H9 (cell line): ENCODE data around the gene FN3KRP. TPM values are rescaled to one million over a fixed set of nuclear protein-coding genes. Genes with fewer than 3 reads are reported as not detected.

Experiments used
- DNase-seq: peaks from one replicate; pipeline ENCODE4 v3.0.0-alpha.2; 2017
- H2AFZ ChIP-seq: one replicate; pipeline ENCODE4 v1.6.1; 2013; ENCODE audit warnings: mild to moderate bottlenecking, low read length, control low read depth, moderate library complexity
- H2AK5ac ChIP-seq: 2 replicates; pipeline ENCODE4 v1.6.1; 2013; ENCODE audit warnings: low read length, control low read depth, mixed read lengths; ENCODE audit not compliant: insufficient read length
- H2BK120ac ChIP-seq: one replicate; pipeline ENCODE4 v1.6.1; 2013; ENCODE audit warnings: low read depth, mild to moderate bottlenecking, low read length, control low read depth, inconsistent platforms; ENCODE audit not compliant: poor library complexity, severe bottlenecking
- H2BK12ac ChIP-seq: 2 replicates; pipeline ENCODE4 v1.6.1; 2013; ENCODE audit warnings: low read length, control low read depth, mixed read lengths, low read depth; ENCODE audit not compliant: insufficient read length
- H2BK15ac ChIP-seq: 2 replicates; pipeline ENCODE4 v1.6.1; 2013; ENCODE audit warnings: low read depth, low read length, control low read depth
- H2BK20ac ChIP-seq: one replicate; pipeline ENCODE4 v1.6.1; 2013; ENCODE audit warnings: low read depth, mild to moderate bottlenecking, low read length, control low read depth, inconsistent platforms; ENCODE audit not compliant: poor library complexity, severe bottlenecking
- H2BK5ac ChIP-seq: 2 replicates; pipeline ENCODE4 v1.6.1; 2013; ENCODE audit warnings: low read length, control low read depth, mixed read lengths; ENCODE audit not compliant: insufficient read length
- H3K14ac ChIP-seq: 2 replicates; pipeline ENCODE4 v1.6.1; 2013; ENCODE audit warnings: low read length, control low read depth; ENCODE audit not compliant: insufficient read depth
- H3K18ac ChIP-seq: 2 replicates; pipeline ENCODE4 v1.6.1; 2013; ENCODE audit warnings: low read depth, mild to moderate bottlenecking, mixed read lengths, low read length, control low read depth; ENCODE audit not compliant: insufficient read length
- H3K23ac ChIP-seq: 2 replicates; pipeline ENCODE4 v1.6.1; 2013; ENCODE audit warnings: low read length, control low read depth, mixed read lengths, low read depth; ENCODE audit not compliant: insufficient read length
- H3K23me2 ChIP-seq: 2 replicates; pipeline ENCODE4 v1.6.1; 2013; ENCODE audit warnings: low read depth, mild to moderate bottlenecking, mixed read lengths, low read length, control low read depth; ENCODE audit not compliant: insufficient read length, poor library complexity, severe bottlenecking
- H3K27ac ChIP-seq: 2 replicates; pipeline ENCODE4 v1.5.1; 2013; ENCODE audit warnings: low read length, control low read depth, mixed read lengths, low read depth; ENCODE audit not compliant: insufficient read length
- H3K27me3 ChIP-seq: 2 replicates; pipeline ENCODE4 v1.6.1; 2013; ENCODE audit warnings: low read length, control low read depth, inconsistent platforms; ENCODE audit not compliant: insufficient read depth
- H3K4ac ChIP-seq: 2 replicates; pipeline ENCODE4 v1.6.1; 2013; ENCODE audit warnings: low read depth, mild to moderate bottlenecking, control low read depth, inconsistent platforms, low read length, moderate library complexity
- H3K4me1 ChIP-seq: 2 replicates; pipeline ENCODE4 v1.6.1; 2013; ENCODE audit warnings: low read length, control low read depth, inconsistent platforms; ENCODE audit not compliant: insufficient read depth
- H3K4me2 ChIP-seq: 2 replicates; pipeline ENCODE4 v1.6.1; 2013; ENCODE audit warnings: low read length, control low read depth, mixed read lengths; ENCODE audit not compliant: insufficient read length, insufficient read depth
- H3K56ac ChIP-seq: 2 replicates; pipeline ENCODE4 v1.6.1; 2013; ENCODE audit warnings: low read depth, mild to moderate bottlenecking, mixed read lengths, low read length, control low read depth; ENCODE audit not compliant: insufficient read length
- H3K79me1 ChIP-seq: 2 replicates; pipeline ENCODE4 v1.6.1; 2013; ENCODE audit warnings: low read depth, mild to moderate bottlenecking, moderate library complexity, low read length, control low read depth, inconsistent platforms; ENCODE audit not compliant: insufficient read depth, poor library complexity, severe bottlenecking
- H3K79me2 ChIP-seq: 2 replicates; pipeline ENCODE4 v1.6.1; 2013; ENCODE audit warnings: low read length, control low read depth, inconsistent platforms; ENCODE audit not compliant: insufficient read depth
- H3K9ac ChIP-seq: 2 replicates; pipeline ENCODE4 v1.6.1; 2013; ENCODE audit warnings: low read length, control low read depth, mixed read lengths; ENCODE audit not compliant: insufficient read length; ENCODE audit errors: extremely low read depth
- H3K9me3 ChIP-seq: one replicate; pipeline ENCODE4 v1.6.1; 2013; ENCODE audit warnings: low read depth, low read length, inconsistent platforms; ENCODE audit not compliant: control insufficient read depth
- H3T11ph ChIP-seq: one replicate; pipeline ENCODE4 v1.6.1; 2013; ENCODE audit warnings: mild to moderate bottlenecking, low read length, control low read depth, inconsistent platforms
- H4K20me1 ChIP-seq: one replicate; pipeline ENCODE4 v1.6.1; 2013; ENCODE audit not compliant: control insufficient read depth, insufficient read length, insufficient read depth
- H4K5ac ChIP-seq: 2 replicates; pipeline ENCODE4 v1.6.1; 2013; ENCODE audit warnings: low read depth, mild to moderate bottlenecking, mixed read lengths, low read length, control low read depth; ENCODE audit not compliant: insufficient read length
- H4K8ac ChIP-seq: replicated peaks from 2 replicates; pipeline ENCODE4 v1.6.1; 2013; ENCODE audit warnings: low read length, control low read depth, mixed read lengths, low read depth; ENCODE audit not compliant: insufficient read length
- H4K91ac ChIP-seq: 2 replicates; pipeline ENCODE4 v1.6.1; 2013; ENCODE audit warnings: low read depth, mild to moderate bottlenecking, moderate library complexity, mixed read lengths, low read length, control low read depth; ENCODE audit not compliant: insufficient read length
- H3K27ac Mint-ChIP-seq, 3 experiments: 2 replicates in 2 of 3; 3 replicates in 1 of 3; pipeline ENCODE4 v1.8.0; 2020 to 2021; ENCODE audit warnings: mixed read lengths in 3 of 3, mild to moderate bottlenecking in 1 of 3, moderate library complexity in 1 of 3
- H3K27me3 Mint-ChIP-seq: 2 replicates; pipeline ENCODE4 v1.8.0; 2021; ENCODE audit warnings: low read depth, mild to moderate bottlenecking, moderate library complexity, mixed read lengths
- H3K36me3 Mint-ChIP-seq, 3 experiments: 2 replicates in 2 of 3; 3 replicates in 1 of 3; pipeline ENCODE4 v1.8.0; 2020 to 2021; ENCODE audit warnings: low read depth in 3 of 3, mixed read lengths in 3 of 3; ENCODE audit not compliant: insufficient read depth in 1 of 3
- H3K4me1 Mint-ChIP-seq, 2 experiments: 2 replicates each; pipeline ENCODE4 v1.8.0; 2020; ENCODE audit warnings: mixed read lengths in 2 of 2
- H3K4me3 Mint-ChIP-seq, 2 experiments: 2 replicates in 1 of 2; 3 replicates in 1 of 2; pipeline ENCODE4 v1.8.0; 2020 to 2021; ENCODE audit warnings: mild to moderate bottlenecking in 2 of 2, mixed read lengths in 2 of 2, moderate library complexity in 1 of 2
- H3K9me3 Mint-ChIP-seq, 2 experiments: 2 replicates in 1 of 2; 3 replicates in 1 of 2; pipeline ENCODE4 v1.8.0; 2020; ENCODE audit warnings: mild to moderate bottlenecking in 2 of 2, mixed read lengths in 2 of 2, moderate library complexity in 1 of 2
- CTCF ChIP-seq: fragments of 200-600 bp; sonication (generic); conservative IDR thresholded peaks from 3 replicates; pipeline ENCODE4 v1.8.0; 2021; ENCODE audit warnings: antibody characterized with exemption, mild to moderate bottlenecking
- WGBS: extraction: QIAGEN DNeasy Blood & Tissue Kit; methylation state at CpG from one replicate; pipeline ENCODE4 v1.1.7; 2013; ENCODE audit warnings: missing lambda C conversion rate, low lambda C conversion rate, mixed read lengths; ENCODE audit not compliant: insufficient read length; ENCODE audit errors: extremely low coverage; 5-methylcytosine and 5-hydroxymethylcytosine counted together
- total RNA-seq: library from RNA; stranded (reverse); gene quantifications from 2 replicates; pipeline ENCODE4 v1.2.1, GENCODE V29; 2021

Gene FN3KRP
- total RNA-seq, 1 experiment from 2014 or later = 32.9 TPM

- Histone ChIP-seq H3T11ph (no peak overlapping the region), H3K27me3 (no peaks in the 10 kb centered on the region), H3K27ac (no peak overlapping the region), H2BK20ac (no peak overlapping the region), H2BK5ac (no peak overlapping the region), H3K4ac (no peak overlapping the region), H2BK12ac (no peak overlapping the region), H2BK120ac (no peak overlapping the region), H4K20me1 (no peaks in the 10 kb centered on the region), H4K5ac (no peak overlapping the region), H3K79me2 (no peaks in the 10 kb centered on the region; the same call in 1 of the 2 replicates), H3K9me3 (no peaks in the 10 kb centered on the region), H3K4me2 (no peak overlapping the region), H3K56ac (no peak overlapping the region), H3K9ac (no peak overlapping the region), H2BK15ac (no peak overlapping the region), H3K79me1 (no peaks in the 10 kb centered on the region), H3K23ac (no peak overlapping the region), H3K18ac (no peak overlapping the region), H4K91ac (no peak overlapping the region), H2AFZ (no peak overlapping the region), H3K23me2 (no peaks in the 10 kb centered on the region), H3K14ac (no peak overlapping the region), H2AK5ac (no peak overlapping the region), H3K4me1 (no peaks in the 10 kb centered on the region), H4K8ac (no peak overlapping the region)
- no peak overlapping the region for H3K4me3 Mint-ChIP-seq
- no peaks in the 10 kb centered on the region; the same call in none of the 2 replicates for H3K27me3 Mint-ChIP-seq
- DNase-seq = no peak
- H3K36me3 Mint-ChIP-seq = peaks cover 0 to 3% (median 0%) of the 10 kb centered on the region in 3 experiments; a peak in 2 of 7 replicates
- H3K27ac Mint-ChIP-seq = no peak overlapping the region
- no peak for TF ChIP-seq CTCF
- H3K9me3 Mint-ChIP-seq = peaks cover 10 to 12% of the 10 kb centered on the region in 2 experiments
- H3K4me1 Mint-ChIP-seq = no peaks in the 10 kb centered on the region
- no CpG with 5 or more reads among the region's 1 CpG for WGBS
These were observed 33.0 kb upstream of the FN3KRP start for GRCh38 chr17:82683534-82683933.
